Kidney (tissue), 14 donors: ENCODE measurements around the gene TNKS1BP1. TPM values are rescaled to one million over a fixed set of nuclear protein-coding genes. Genes with fewer than 3 reads are reported as not detected.
A peak's percentile ranks its signal among the peaks of the same experiment; 100 is the strongest.

Experiments
- DNase-seq, 5 donors: peaks; one replicate each; pipeline ENCODE4 v3.0.0-alpha.2; 2013 to 2020
- FAIRE-seq: peaks from 2 replicates; lab custom pipeline; 2012; peaks lifted over from hg19 to GRCh38; lab: Jason Lieb, UNC
- H3K27ac ChIP-seq, 2 donors: one replicate each; pipeline ENCODE4 v1.7.0; 2013; ENCODE audit warnings: low read depth in 2 of 2, low read length in 2 of 2, inconsistent platforms in 1 of 2
- H3K27me3 ChIP-seq: one replicate; pipeline ENCODE4 v1.7.1; 2013; ENCODE audit warnings: low read length, inconsistent platforms; ENCODE audit not compliant: control insufficient read depth, insufficient read depth
- H3K36me3 ChIP-seq, 3 donors: one replicate each; pipeline versions ENCODE4 v1.7.0 to v1.7.1; 2013; ENCODE audit warnings: low read length in 3 of 3, control low read depth in 1 of 3, inconsistent platforms in 1 of 3; ENCODE audit not compliant: insufficient read depth in 3 of 3, control insufficient read depth in 2 of 3
- H3K4me1 ChIP-seq, 3 donors: one replicate each; pipeline versions ENCODE4 v1.7.0 to v1.7.1; 2013; ENCODE audit warnings: low read length in 3 of 3, inconsistent platforms in 1 of 3, low read depth in 1 of 3; ENCODE audit not compliant: control insufficient read depth in 2 of 3, insufficient read depth in 2 of 3
- H3K4me3 ChIP-seq, 3 donors: one replicate each; pipeline versions ENCODE4 v1.7.0 to v1.8.1; 2013; ENCODE audit warnings: low read length in 3 of 3, control low read depth in 1 of 3, inconsistent platforms in 1 of 3
- H3K9ac ChIP-seq, 3 donors: one replicate each; pipeline versions ENCODE4 v1.7.0 to v1.7.1; 2013; ENCODE audit warnings: low read length in 3 of 3, control low read depth in 1 of 3, inconsistent platforms in 1 of 3
- H3K9me3 ChIP-seq, 3 donors: one replicate each; pipeline versions ENCODE4 v1.7.0 to v1.7.1; 2013; ENCODE audit warnings: low read length in 3 of 3, control low read depth in 1 of 3, inconsistent platforms in 1 of 3; ENCODE audit not compliant: control insufficient read depth in 2 of 3, insufficient read depth in 1 of 3
- CTCF ChIP-seq: IDR thresholded peaks from 3 replicates; pipeline ENCODE4 v1.5.1; 2012; ENCODE audit warnings: mild to moderate bottlenecking, moderate library complexity, borderline replicate concordance; ENCODE audit not compliant: insufficient read depth; ENCODE audit errors: extremely low read depth
- intact Hi-C: fragments of 100-400 bp; cut with DNase I; formaldehyde crosslinking; loops from one replicate; pipeline ENCODE4 v1.11.1; 2022
- polyA plus RNA-seq: library from polyadenylated mRNA; stranded (reverse); fragments of 350-450 nt; fragmentation: Illumina TruSeq; extraction: RNeasy Lipid Tissue Mini Kit (QIAGEN cat#74804); gene quantifications from one replicate; pipeline ENCODE4 v1.2.3, GENCODE V29; 2014; ENCODE audit warnings: low read depth, low replicate concordance; ENCODE audit not compliant: insufficient read depth
- total RNA-seq: library from RNA; stranded (reverse); fragmentation: NEBNext Ultra II Directional; extraction: Animal tissue kit (Norgen Biotek cat#: 25700); gene quantifications from one replicate; pipeline ENCODE4 v1.2.1, GENCODE V29; 2021
- donor health status: control.
- donor health status: control.
- donor health status: control.
- donor health status: control.
- donor health status: control.
- donor health status: DM: yes; HTN: yes; CAD: no.
- donor health status: Normal renal cell carcinoma (clear cell type).

The TNKS1BP1 gene
- total and polyA plus RNA-seq, 2 donors from 2014 or later = 53.3 to 206 TPM

GRCh38 chr11:57357310-57357709 lies 32.6 kb upstream of the TNKS1BP1 start:
- no peak for TF ChIP-seq CTCF
- Histone ChIP-seq H3K27ac (no peak overlapping the region), H3K9me3 (no peaks in the 10 kb centered on the region), H3K4me1 (no peaks in the 10 kb centered on the region), H3K9ac (no peak overlapping the region), H3K36me3 (no peaks in the 10 kb centered on the region), H3K27me3 (no peaks in the 10 kb centered on the region), H3K4me3 (no peak overlapping the region)
- FAIRE-seq = no peak
- intact Hi-C loops = no loop called here
- DNase-seq = no peak

- no peak for TF ChIP-seq CTCF
- H3K27ac ChIP-seq = no peak overlapping the region
- no peak for FAIRE-seq
These were observed 31.5 kb upstream of the TNKS1BP1 start for GRCh38 chr11:57356268-57356667.

GRCh38 chr11:57354699-57355098 lies 29.9 kb upstream of the TNKS1BP1 start:
- H3K27ac ChIP-seq = no peak overlapping the region
- no peak for TF ChIP-seq CTCF
- H3K27me3 ChIP-seq = no peaks in the 10 kb centered on the region
- H3K9ac ChIP-seq = no peak overlapping the region
- no peak overlapping the region for H3K4me3 ChIP-seq
- intact Hi-C loops = no loop called here
- H3K9me3 ChIP-seq = no peaks in the 10 kb centered on the region
- no peak for FAIRE-seq
- no peaks in the 10 kb centered on the region for H3K4me1 ChIP-seq
- no peak for DNase-seq
- no peaks in the 10 kb centered on the region for H3K36me3 ChIP-seq

More at GRCh38 chr11:57356268-57356667, 31.5 kb upstream of the TNKS1BP1 start:
- Histone ChIP-seq H3K9ac (no peak overlapping the region), H3K4me3 (no peak overlapping the region), H3K9me3 (no peaks in the 10 kb centered on the region), H3K27me3 (no peaks in the 10 kb centered on the region), H3K4me1 (no peaks in the 10 kb centered on the region), H3K36me3 (no peaks in the 10 kb centered on the region)
- no peak for DNase-seq
- intact Hi-C loops = no loop called here

- Histone ChIP-seq H3K4me1 (no peaks in the 10 kb centered on the region), H3K9me3 (no peaks in the 10 kb centered on the region), H3K9ac (no peak overlapping the region), H3K27ac (no peak overlapping the region), H3K27me3 (no peaks in the 10 kb centered on the region), H3K4me3 (no peak overlapping the region), H3K36me3 (no peaks in the 10 kb centered on the region)
- DNase-seq (peak in 2 of 5 donors; percentile 35 to 36), FAIRE-seq (no peak)
- no peak for TF ChIP-seq CTCF
- intact Hi-C loops = no loop called here
These were observed 29.1 kb upstream of the TNKS1BP1 start for GRCh38 chr11:57353852-57354251.
